ENCODE data around the gene TSPAN18.

DNA sequence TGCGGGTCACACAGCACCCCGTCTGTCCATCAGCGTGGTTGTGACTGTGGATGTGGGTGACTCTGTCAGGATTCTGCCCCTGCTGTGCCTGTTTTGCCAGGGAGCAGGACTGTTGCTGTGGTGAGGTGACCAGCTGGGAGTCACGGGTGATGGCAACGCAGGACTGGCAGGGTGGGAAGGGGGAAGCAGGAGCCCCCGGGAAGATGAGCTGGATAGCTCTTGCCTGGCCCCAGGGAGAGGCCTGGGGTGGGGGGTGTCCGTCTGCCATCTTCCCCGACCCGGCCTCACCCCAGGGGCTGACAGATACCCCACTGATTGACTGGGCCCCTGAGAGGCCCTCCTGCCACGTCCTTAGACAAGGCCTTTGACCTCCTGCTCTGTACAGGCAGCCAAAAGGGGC is 34.3 kb upstream of the TSPAN18 start:
- TF ChIP-seq, protein P1, sequence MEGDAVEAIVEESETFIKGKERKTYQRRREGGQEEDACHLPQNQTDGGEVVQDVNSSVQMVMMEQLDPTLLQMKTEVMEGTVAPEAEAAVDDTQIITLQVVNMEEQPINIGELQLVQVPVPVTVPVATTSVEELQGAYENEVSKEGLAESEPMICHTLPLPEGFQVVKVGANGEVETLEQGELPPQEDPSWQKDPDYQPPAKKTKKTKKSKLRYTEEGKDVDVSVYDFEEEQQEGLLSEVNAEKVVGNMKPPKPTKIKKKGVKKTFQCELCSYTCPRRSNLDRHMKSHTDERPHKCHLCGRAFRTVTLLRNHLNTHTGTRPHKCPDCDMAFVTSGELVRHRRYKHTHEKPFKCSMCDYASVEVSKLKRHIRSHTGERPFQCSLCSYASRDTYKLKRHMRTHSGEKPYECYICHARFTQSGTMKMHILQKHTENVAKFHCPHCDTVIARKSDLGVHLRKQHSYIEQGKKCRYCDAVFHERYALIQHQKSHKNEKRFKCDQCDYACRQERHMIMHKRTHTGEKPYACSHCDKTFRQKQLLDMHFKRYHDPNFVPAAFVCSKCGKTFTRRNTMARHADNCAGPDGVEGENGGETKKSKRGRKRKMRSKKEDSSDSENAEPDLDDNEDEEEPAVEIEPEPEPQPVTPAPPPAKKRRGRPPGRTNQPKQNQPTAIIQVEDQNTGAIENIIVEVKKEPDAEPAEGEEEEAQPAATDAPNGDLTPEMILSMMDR (IDR thresholded peaks at IDR 0.05) = no peak
- no peak for TF ChIP-seq POLR2A (IDR thresholded peaks at IDR 0.05)

All from thyroid gland (tissue), 4 donors.